DOHH2 (cell line): Measurements from ENCODE around the gene ABCD1.

Experiments used
- H3F3A ChIP-seq: fragments of 200-600 bp; sonication (generic), shearing (Covaris generic); 2 replicates; pipeline ENCODE4 v1.6.0; 2016; ENCODE audit warnings: antibody characterized with exemption, mild to moderate bottlenecking; ENCODE audit not compliant: control insufficient read depth, insufficient read depth
- H3K27ac ChIP-seq: fragments of 200-600 bp; sonication (generic); 2 replicates; pipeline ENCODE4 v1.5.1; 2014; ENCODE audit warnings: low read depth, mild to moderate bottlenecking, low read length, moderate library complexity
- H3K27me3 ChIP-seq: fragments of 200-600 bp; sonication (generic); 2 replicates; pipeline ENCODE4 v1.6.1; 2014; ENCODE audit warnings: mild to moderate bottlenecking, low read length, mixed read lengths; ENCODE audit not compliant: control insufficient read depth
- H3K36me3 ChIP-seq: fragments of 200-600 bp; sonication (generic); 2 replicates; pipeline ENCODE4 v1.6.1; 2014; ENCODE audit warnings: mild to moderate bottlenecking, low read length, moderate library complexity, mixed read lengths; ENCODE audit not compliant: control insufficient read depth
- H3K4me1 ChIP-seq: fragments of 200-600 bp; sonication (generic); 2 replicates; pipeline ENCODE4 v1.6.1; 2014; ENCODE audit warnings: mild to moderate bottlenecking, low read length, mixed read lengths; ENCODE audit not compliant: control insufficient read depth
- H3K4me2 ChIP-seq: fragments of 200-600 bp; sonication (generic); 2 replicates; pipeline ENCODE4 v1.6.0; 2014; ENCODE audit warnings: mild to moderate bottlenecking, low read length, moderate library complexity
- H3K4me3 ChIP-seq: fragments of 200-600 bp; sonication (generic); 2 replicates; pipeline ENCODE4 v1.5.1; 2014; ENCODE audit warnings: mild to moderate bottlenecking, low read length, mixed read lengths
- H3K79me2 ChIP-seq: fragments of 200-600 bp; sonication (generic); 2 replicates; pipeline ENCODE4 v1.6.1; 2014; ENCODE audit warnings: mild to moderate bottlenecking, low read length, mixed read lengths; ENCODE audit not compliant: control insufficient read depth
- H3K9me2 ChIP-seq: fragments of 200-600 bp; sonication (generic); replicated peaks from 2 replicates; pipeline ENCODE4 v1.6.1; 2014; ENCODE audit warnings: mild to moderate bottlenecking, low read length, mixed read lengths; ENCODE audit not compliant: control insufficient read depth
- H3K9me3 ChIP-seq: fragments of 200-600 bp; sonication (generic); 2 replicates; pipeline ENCODE4 v1.6.1; 2014; ENCODE audit warnings: antibody characterized with exemption, low read length, mixed read lengths; ENCODE audit not compliant: control insufficient read depth, insufficient read depth
- H4K20me1 ChIP-seq: fragments of 200-600 bp; sonication (generic); 2 replicates; pipeline ENCODE4 v1.6.0; 2014; ENCODE audit warnings: low read depth, mild to moderate bottlenecking, antibody characterized with exemption, low read length, moderate library complexity; ENCODE audit not compliant: control insufficient read depth, insufficient read depth
- EZH2phosphoT487 ChIP-seq: fragments of 200-600 bp; sonication (generic); IDR thresholded peaks from 2 replicates; pipeline ENCODE4 v1.6.1; 2017; ENCODE audit warnings: borderline replicate concordance, mild to moderate bottlenecking, antibody characterized with exemption, low read length, moderate library complexity, mixed read lengths
- TF ChIP-seq, protein P1 (sequence below): fragments of 200-600 bp; sonication (generic); IDR thresholded peaks from one replicate; pipeline ENCODE4 v1.5.1; 2014; ENCODE audit warnings: antibody characterized with exemption, mild to moderate bottlenecking, low read depth, low read length; ENCODE audit not compliant: poor library complexity, severe bottlenecking

Gene ABCD1

DNA sequence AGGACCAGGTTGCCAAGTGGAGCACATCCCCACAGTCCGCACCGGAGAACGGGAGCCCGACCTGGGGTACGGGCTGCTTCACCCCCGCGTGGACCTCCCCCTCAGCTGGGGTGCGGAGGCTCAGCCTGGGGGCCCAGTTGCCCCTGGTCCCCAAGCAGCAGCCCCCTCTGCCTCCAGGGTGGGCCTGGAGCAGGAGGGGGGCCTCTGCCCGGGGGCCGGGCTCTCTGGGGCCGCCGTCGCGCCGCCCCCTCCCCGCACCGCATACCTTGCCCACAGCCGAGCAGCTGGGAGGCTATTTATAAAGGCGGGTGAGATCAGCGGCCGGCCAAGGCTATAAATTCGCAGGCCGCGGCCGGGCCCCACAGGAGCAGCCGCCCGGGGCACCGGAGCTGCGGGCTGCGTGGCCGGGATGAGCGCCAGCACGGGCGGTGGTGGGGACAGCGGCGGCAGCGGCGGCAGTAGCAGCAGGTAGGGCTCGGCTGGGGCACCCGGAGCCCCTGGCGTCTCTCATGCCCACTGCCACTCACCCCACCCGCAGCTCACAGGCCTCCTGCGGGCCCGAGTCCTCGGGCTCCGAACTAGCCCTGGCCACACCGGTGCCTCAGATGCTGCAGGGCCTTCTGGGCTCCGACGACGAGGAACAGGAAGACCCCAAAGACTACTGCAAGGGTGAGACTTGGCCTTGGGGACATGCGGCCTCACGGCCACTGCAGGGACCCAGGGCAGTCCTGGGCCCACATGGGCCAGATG is 56.2 kb downstream of the ABCD1 start, which contains the start of gene SRPK3:
Gene SRPK3 (plus strand): TSS at position 364 of the 750 bp plus-strand sequence. CDS start 46 bp downstream, at position 410.
- H3K27me3 ChIP-seq: no peaks in the 10 kb centered on the region
- no peak within 1 kb of the TSS for H3K4me2 ChIP-seq
- H3K79me2 ChIP-seq: no peaks in the 10 kb centered on the region
- H3K36me3 ChIP-seq: no peaks in the 10 kb centered on the region
- H4K20me1 ChIP-seq: no peaks in the 10 kb centered on the region
- no peaks in the 10 kb centered on the region for H3F3A ChIP-seq
- H3K27ac ChIP-seq: no peak within 1 kb of the TSS
- no peaks in the 10 kb centered on the region for H3K9me3 ChIP-seq
- no peaks in the 10 kb centered on the region for H3K4me1 ChIP-seq
- H3K4me3 ChIP-seq: no peak within 1 kb of the TSS
- TF ChIP-seq EZH2phosphoT487: no peak
- TF ChIP-seq, protein P1, sequence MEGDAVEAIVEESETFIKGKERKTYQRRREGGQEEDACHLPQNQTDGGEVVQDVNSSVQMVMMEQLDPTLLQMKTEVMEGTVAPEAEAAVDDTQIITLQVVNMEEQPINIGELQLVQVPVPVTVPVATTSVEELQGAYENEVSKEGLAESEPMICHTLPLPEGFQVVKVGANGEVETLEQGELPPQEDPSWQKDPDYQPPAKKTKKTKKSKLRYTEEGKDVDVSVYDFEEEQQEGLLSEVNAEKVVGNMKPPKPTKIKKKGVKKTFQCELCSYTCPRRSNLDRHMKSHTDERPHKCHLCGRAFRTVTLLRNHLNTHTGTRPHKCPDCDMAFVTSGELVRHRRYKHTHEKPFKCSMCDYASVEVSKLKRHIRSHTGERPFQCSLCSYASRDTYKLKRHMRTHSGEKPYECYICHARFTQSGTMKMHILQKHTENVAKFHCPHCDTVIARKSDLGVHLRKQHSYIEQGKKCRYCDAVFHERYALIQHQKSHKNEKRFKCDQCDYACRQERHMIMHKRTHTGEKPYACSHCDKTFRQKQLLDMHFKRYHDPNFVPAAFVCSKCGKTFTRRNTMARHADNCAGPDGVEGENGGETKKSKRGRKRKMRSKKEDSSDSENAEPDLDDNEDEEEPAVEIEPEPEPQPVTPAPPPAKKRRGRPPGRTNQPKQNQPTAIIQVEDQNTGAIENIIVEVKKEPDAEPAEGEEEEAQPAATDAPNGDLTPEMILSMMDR: no peak
- no peaks in the 10 kb centered on the region for H3K9me2 ChIP-seq

GRCh38 chrX:153781428-153782047 is 56.9 kb downstream of the ABCD1 start:
- H3K36me3 ChIP-seq: no peaks in the 10 kb centered on the region
- no peaks in the 10 kb centered on the region for H3F3A ChIP-seq
- no peaks in the 10 kb centered on the region for H3K79me2 ChIP-seq
- no peaks in the 10 kb centered on the region for H3K4me1 ChIP-seq
- no peaks in the 10 kb centered on the region for H4K20me1 ChIP-seq
- H3K27ac ChIP-seq: no peak overlapping the region
- no peaks in the 10 kb centered on the region for H3K27me3 ChIP-seq
- no peaks in the 10 kb centered on the region for H3K9me3 ChIP-seq
- no peak overlapping the region for H3K4me2 ChIP-seq
- H3K4me3 ChIP-seq: no peak overlapping the region
- H3K9me2 ChIP-seq: no peaks in the 10 kb centered on the region
- no peak for TF ChIP-seq EZH2phosphoT487
- TF ChIP-seq, protein P1: no peak

GRCh38 chrX:153782313-153782712 is 57.7 kb downstream of the ABCD1 start:
- no peak overlapping the region for H3K27ac ChIP-seq
- TF ChIP-seq EZH2phosphoT487: no peak
- TF ChIP-seq, protein P1: no peak
- no peaks in the 10 kb centered on the region for H3K9me2 ChIP-seq
- no peaks in the 10 kb centered on the region for H3K79me2 ChIP-seq
- H3K4me3 ChIP-seq: no peak overlapping the region
- H3K36me3 ChIP-seq: no peaks in the 10 kb centered on the region
- no peaks in the 10 kb centered on the region for H3K27me3 ChIP-seq
- H3K9me3 ChIP-seq: no peaks in the 10 kb centered on the region
- no peaks in the 10 kb centered on the region for H3K4me1 ChIP-seq
- no peaks in the 10 kb centered on the region for H4K20me1 ChIP-seq
- no peak overlapping the region for H3K4me2 ChIP-seq
- H3F3A ChIP-seq: no peaks in the 10 kb centered on the region
